ENCODE results near the gene RAMAC. TPM values are rescaled to one million over a fixed set of nuclear protein-coding genes. Genes with fewer than 3 reads are reported as not detected.

Gene RAMAC
- polyA plus RNA-seq, 1 of the 3 experiments (the other 2 are of a cell fraction): 25.9 TPM

GRCh38 chr15:82995076-82995475 is 9.1 kb downstream of the RAMAC start:
- 70% methylated on average over 2 of the region's 2 CpGs for WGBS (ENCODE audit: low lambda C conversion rate)
- H3K36me3 ChIP-seq (replicated peaks in 1 of 2; ENCODE audit: control insufficient read depth in 1 of 2, insufficient read depth in 2 of 2, low read length in 1 of 2): peaks cover 6 to 10% of the 10 kb centered on the region in 2 experiments
- TF ChIP-seq MXI1 (IDR thresholded peaks at IDR 0.05; ENCODE audit: low read depth, low read length) (no peak), FOXJ3 (CRISPR knock-in tag; IDR thresholded peaks at IDR 0.05) (no peak), EP300 (IDR thresholded peaks at IDR 0.05; ENCODE audit: borderline replicate concordance in 1 of 2, low read depth in 1 of 2, low read length in 1 of 2) (no peak), FOSL2 (IDR thresholded peaks at IDR 0.05; ENCODE audit: borderline replicate concordance, low read depth) (no peak), RXRA (IDR thresholded peaks at IDR 0.05; ENCODE audit: borderline replicate concordance, low read depth) (no peak), MEF2A (IDR thresholded peaks at IDR 0.05; ENCODE audit: borderline replicate concordance, low read depth) (no peak), NFIC (IDR thresholded peaks at IDR 0.05; ENCODE audit: borderline replicate concordance) (no peak), EZH2phosphoT487 (IDR thresholded peaks at IDR 0.05; ENCODE audit: borderline replicate concordance, low read depth) (no peak), GABPA (IDR thresholded peaks at IDR 0.05; ENCODE audit: low read depth) (no peak), TEAD4 (IDR thresholded peaks at IDR 0.05; ENCODE audit: borderline replicate concordance, insufficient read depth) (no peak), JUND (IDR thresholded peaks at IDR 0.05) (no peak), MAX (IDR thresholded peaks at IDR 0.05; ENCODE audit: low read depth) (no peak), REST (IDR thresholded peaks at IDR 0.05; ENCODE audit: low read depth, low read length) (no peak), CHD2 (IDR thresholded peaks at IDR 0.05; ENCODE audit: low read length, partially characterized antibody) (no peak), TAF1 (IDR thresholded peaks at IDR 0.05; ENCODE audit: borderline replicate concordance, low read depth, low read length) (no peak), NRF1 (IDR thresholded peaks at IDR 0.05; ENCODE audit: low read depth, low read length) (no peak)
- TF ChIP-seq, protein P1, sequence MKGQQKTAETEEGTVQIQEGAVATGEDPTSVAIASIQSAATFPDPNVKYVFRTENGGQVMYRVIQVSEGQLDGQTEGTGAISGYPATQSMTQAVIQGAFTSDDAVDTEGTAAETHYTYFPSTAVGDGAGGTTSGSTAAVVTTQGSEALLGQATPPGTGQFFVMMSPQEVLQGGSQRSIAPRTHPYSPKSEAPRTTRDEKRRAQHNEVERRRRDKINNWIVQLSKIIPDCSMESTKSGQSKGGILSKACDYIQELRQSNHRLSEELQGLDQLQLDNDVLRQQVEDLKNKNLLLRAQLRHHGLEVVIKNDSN (IDR thresholded peaks at IDR 0.05; ENCODE audit: borderline replicate concordance, low read depth): no peak
- TF ChIP-seq, protein P2, sequence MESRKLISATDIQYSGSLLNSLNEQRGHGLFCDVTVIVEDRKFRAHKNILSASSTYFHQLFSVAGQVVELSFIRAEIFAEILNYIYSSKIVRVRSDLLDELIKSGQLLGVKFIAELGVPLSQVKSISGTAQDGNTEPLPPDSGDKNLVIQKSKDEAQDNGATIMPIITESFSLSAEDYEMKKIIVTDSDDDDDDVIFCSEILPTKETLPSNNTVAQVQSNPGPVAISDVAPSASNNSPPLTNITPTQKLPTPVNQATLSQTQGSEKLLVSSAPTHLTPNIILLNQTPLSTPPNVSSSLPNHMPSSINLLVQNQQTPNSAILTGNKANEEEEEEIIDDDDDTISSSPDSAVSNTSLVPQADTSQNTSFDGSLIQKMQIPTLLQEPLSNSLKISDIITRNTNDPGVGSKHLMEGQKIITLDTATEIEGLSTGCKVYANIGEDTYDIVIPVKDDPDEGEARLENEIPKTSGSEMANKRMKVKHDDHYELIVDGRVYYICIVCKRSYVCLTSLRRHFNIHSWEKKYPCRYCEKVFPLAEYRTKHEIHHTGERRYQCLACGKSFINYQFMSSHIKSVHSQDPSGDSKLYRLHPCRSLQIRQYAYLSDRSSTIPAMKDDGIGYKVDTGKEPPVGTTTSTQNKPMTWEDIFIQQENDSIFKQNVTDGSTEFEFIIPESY (IDR thresholded peaks at IDR 0.05; ENCODE audit: borderline replicate concordance, low read depth): no peak
- TF ChIP-seq, protein P3, sequence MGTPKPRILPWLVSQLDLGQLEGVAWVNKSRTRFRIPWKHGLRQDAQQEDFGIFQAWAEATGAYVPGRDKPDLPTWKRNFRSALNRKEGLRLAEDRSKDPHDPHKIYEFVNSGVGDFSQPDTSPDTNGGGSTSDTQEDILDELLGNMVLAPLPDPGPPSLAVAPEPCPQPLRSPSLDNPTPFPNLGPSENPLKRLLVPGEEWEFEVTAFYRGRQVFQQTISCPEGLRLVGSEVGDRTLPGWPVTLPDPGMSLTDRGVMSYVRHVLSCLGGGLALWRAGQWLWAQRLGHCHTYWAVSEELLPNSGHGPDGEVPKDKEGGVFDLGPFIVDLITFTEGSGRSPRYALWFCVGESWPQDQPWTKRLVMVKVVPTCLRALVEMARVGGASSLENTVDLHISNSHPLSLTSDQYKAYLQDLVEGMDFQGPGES (IDR thresholded peaks at IDR 0.05; ENCODE audit: low read depth, low read length): no peak
- TF ChIP-seq, protein P4, sequence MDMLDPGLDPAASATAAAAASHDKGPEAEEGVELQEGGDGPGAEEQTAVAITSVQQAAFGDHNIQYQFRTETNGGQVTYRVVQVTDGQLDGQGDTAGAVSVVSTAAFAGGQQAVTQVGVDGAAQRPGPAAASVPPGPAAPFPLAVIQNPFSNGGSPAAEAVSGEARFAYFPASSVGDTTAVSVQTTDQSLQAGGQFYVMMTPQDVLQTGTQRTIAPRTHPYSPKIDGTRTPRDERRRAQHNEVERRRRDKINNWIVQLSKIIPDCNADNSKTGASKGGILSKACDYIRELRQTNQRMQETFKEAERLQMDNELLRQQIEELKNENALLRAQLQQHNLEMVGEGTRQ (IDR thresholded peaks at IDR 0.05; ENCODE audit: borderline replicate concordance, low read depth, low read length): no peak
- H3K9ac ChIP-seq: no peak overlapping the region
- H3K27me3 ChIP-seq (ENCODE audit: insufficient read depth): no peaks in the 10 kb centered on the region
- DNase-seq: no peak
- no peaks in the 10 kb centered on the region for H4K20me1 ChIP-seq (ENCODE audit: insufficient read depth)
- no peak overlapping the region for H2AFZ ChIP-seq (ENCODE audit: low read depth)
- peaks cover 0 to 5% of the 10 kb centered on the region in 2 experiments; a peak in 1 of 4 replicates for H3K4me1 ChIP-seq (ENCODE audit: control insufficient read depth in 1 of 2, insufficient read depth in 2 of 2, low read depth in 1 of 2, low read length in 1 of 2)
- no peak overlapping the region for H3K27ac ChIP-seq (ENCODE audit: low read depth in 2 of 2, low read length in 1 of 2)
- H3K9me3 ChIP-seq: no peaks in the 10 kb centered on the region
- H3K4me3 ChIP-seq (ENCODE audit: low read depth in 2 of 2, low read length in 1 of 2): no peak overlapping the region
- H3K79me2 ChIP-seq (ENCODE audit: insufficient read depth): no peaks in the 10 kb centered on the region
- peaks cover 10% of the 10 kb centered on the region for H3F3A ChIP-seq (replicated peaks; ENCODE audit: insufficient read depth)
- ChIA-PET CTCF (interaction anchor here (0.8 to 1.8 kb wide), 3 partner anchors 16 to 146 kb away, joined by 3 to 10 read pairs (median 4); partner anchors contain the start of gene C15orf40), POLR2A (interaction anchor here (1.8 kb wide), 1 partner anchor 455 kb away, joined by 7 read pairs; the partner anchor contains the start of gene RPS17)
- no peak overlapping the region for H3K4me2 ChIP-seq
- no peaks in the 10 kb centered on the region for H3K9me2 ChIP-seq

Data from SK-N-SH (cell line).